Activated CD4-positive, alpha-beta T cell treated with anti-CD3 and anti-CD28 coated beads, Interleukin-2, amount 50 U/mL, for 24 hours (primary cell): Measurements from ENCODE around the gene PAQR5.
"Not testable (repeated sequence)": the region's sequence is repeated elsewhere in the genome, so short reads cannot be mapped to it uniquely, and the experiment has no call there.

ENCODE experiments used
- DNase-seq, 2 donors: peaks; one replicate each; pipeline ENCODE4 v3.0.0-alpha.2; 2020; ENCODE audit warnings: low read depth in 1 of 2, low spot score in 1 of 2

The PAQR5 gene

DNA sequence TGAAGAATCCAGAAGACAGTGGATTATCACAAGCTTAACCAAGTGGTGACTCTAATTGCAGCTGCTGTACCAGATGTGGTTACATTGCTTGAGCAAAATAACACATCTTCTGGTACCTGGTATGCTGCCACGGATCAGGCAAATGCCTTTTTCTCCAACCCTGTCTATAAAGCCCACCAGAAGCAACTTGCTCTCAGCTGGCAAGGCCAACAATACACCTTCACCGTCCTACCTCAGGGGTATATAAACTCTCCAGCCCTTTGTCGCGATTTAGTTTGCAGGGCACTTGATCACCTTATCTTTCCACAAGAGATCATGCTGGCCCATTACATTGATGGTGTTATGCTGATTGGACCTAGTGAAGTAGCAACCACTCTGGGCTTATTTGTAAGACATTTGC, 52.6 kb downstream of the PAQR5 start:
- no peak for DNase-seq

DNA sequence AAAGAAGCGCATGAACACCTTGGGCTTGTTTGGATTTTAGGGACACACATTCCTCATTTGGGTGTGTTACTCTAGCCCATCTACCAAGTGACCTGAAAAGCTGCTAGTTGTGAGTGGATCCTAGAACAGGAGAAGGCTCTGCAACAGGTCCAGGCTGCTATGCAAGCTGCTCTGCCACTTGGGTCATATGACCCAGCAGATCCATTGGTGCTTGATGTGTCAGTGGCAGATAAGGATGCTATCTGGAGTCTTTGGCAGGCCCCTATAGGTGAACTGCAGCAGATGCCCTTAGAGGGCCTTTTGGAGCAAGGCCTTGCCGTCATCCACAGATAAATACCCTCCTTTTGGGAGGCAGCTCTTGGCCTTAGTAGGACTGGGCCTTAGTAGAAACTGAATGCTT, 53.2 kb downstream of the PAQR5 start:
- no peak for DNase-seq

DNA sequence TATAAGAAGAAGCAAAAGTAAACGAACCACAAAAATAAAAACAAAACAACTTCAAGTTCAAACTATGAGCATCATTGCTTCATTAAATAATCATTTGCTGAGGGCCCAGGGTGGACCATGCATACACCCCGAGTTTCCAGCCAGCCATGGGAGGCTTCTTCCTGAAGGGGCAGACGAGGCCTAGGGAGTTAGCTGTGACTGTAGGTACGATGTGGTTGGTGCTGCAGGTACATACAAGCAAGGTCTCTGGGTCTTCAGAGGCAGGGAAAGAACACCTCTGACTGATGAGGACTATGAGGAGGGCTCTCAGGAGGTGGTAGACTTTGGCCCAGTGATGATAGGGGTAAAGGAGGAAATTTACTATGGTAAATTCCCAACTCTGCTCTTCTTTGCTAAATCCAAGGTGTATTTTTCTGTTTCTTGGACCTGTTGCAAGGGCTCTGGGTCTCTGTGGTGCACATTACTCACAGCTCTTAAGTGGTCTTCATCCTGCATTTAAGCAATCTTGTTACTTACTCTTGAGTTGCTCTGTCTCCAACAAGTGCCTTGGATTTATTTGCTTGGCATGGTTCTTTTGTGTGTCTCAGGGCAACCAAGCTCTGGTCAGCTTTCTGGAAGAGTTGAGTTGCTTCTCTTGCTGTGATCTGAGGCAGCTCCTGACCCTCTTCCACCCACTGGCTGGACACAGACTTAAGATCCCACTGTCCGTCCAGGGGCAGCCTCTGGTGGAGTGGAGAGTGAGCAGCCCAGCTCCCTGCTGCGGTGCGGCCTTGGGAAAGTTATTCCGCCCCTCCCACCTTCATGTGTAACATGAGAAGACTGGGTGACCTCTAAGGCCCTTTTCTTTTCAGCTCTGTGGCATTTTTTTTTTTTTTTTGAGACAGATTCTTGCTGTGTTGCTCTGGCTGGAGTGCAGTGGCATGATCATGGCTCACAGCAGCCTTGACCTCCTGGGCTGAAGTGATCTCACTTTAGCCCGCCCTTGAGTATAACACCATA, 59.4 kb downstream of the PAQR5 start:
- no peak for DNase-seq

GRCh38 chr15:69358850-69359249, 60.1 kb downstream of the PAQR5 start:
- no peak for DNase-seq

GRCh38 chr15:69359722-69360121, 61.0 kb downstream of the PAQR5 start:
- no peak for DNase-seq

DNA sequence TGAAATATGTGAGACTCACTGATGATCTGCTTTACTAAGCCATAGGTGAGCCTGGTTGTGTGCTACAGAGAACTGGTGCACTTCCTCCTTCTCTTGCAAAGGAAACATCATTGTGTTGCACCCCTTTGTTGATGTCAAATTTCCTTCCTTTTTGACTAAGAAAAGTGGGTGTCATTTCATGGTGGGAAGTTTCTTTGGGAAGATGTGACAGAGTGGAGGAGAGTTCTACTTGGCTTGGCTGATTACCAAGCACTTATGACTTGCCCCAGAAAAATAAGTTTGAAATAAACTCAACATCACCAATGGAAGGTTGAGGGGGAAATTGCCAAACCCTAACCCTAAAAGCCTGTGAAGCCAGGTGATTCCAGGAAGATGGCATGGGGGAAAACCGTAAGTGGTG, 61.9 kb downstream of the PAQR5 start:
- no peak for DNase-seq

DNA sequence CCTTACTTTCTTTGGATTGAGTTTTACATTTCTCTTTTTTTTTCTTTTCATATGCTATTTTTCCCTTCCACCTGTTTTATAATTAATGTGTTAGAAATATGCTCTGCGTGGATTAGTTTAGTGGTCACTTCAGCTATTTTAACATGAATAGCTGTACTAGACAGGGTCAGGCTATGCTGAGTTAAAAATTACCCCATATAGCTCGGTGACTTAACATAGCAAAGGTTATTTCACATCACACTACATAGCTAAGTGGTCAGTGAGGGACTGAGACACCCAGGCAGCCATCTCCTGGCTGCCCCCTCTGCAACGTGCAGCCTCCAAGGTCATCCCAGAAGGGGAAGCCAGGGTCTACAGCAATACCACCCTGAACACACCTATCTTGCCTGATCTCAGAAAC, 68.5 kb downstream of the PAQR5 start:
- DNase-seq, result no peak

GRCh38 chr15:69369631-69370030, 70.9 kb downstream of the PAQR5 start:
- DNase-seq, result no peak

GRCh38 chr15:69373406-69373805, 74.7 kb downstream of the PAQR5 start:
- DNase-seq, result no peak

DNA sequence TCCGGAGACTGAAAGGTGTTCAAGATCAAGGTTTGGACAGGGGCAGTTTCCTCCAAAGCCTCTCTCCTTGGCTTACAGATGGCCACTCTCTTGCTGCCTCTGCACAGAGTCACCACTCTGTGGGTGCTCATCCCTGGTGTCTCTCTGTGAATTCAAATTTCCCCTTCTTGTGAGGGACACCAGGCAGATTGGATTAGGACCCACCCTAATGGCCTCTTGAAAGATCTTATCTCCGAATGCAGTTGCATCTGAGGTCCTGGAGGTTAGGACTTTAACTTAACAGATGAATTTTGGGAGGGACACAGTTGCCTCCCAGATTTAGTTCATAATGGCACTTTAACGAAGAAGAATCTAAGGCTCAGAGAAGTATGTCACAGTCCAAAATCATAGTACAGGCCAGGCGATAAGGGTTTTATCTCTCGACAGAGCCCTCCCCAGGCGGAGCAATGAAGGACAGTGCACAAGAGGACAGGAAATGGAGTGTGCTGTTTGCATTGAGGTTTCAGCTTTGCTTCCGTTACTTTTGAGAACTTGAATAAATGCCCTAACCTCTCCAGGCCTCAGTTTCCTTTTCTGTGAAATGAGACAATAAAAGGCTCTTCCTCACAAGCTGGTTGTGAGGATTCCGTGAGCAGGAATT, 76.6 kb downstream of the PAQR5 start:
- no peak for DNase-seq

DNA sequence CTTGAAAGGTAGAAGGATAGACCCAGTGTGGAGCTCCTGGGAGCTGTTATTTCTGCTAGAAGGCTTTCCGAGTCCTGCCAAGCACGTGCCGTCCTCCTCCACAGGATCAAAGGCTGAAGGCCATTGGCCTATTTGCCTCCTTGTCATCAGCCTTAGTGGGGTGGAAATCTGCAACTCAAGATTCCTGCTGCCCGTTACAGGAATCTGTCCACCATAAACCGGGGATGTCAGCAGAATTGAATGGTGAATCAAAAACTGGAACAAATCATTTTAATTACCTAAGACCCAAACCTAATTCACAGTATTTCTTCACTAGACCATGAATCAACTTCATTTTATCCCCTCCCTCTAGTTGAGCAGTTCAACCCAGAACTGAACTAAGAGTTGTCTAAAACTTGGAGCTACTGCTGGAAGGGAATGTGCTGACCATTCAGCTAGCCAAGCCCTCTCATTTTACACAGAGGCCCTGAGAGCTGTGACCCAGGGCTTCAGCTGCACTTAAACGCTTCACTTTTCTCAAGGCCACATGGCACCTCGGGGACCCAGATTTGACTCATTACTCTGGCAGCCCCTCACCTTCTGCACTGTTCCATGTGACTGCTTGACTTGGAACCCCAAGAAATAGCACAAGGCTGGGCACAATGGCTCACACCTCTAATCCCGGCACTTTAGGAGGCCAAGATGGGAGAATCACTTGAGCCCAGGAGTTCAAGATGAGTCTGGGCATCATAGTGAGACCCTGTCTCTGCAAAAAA, 78.7 kb downstream of the PAQR5 start:
- no peak for DNase-seq

DNA sequence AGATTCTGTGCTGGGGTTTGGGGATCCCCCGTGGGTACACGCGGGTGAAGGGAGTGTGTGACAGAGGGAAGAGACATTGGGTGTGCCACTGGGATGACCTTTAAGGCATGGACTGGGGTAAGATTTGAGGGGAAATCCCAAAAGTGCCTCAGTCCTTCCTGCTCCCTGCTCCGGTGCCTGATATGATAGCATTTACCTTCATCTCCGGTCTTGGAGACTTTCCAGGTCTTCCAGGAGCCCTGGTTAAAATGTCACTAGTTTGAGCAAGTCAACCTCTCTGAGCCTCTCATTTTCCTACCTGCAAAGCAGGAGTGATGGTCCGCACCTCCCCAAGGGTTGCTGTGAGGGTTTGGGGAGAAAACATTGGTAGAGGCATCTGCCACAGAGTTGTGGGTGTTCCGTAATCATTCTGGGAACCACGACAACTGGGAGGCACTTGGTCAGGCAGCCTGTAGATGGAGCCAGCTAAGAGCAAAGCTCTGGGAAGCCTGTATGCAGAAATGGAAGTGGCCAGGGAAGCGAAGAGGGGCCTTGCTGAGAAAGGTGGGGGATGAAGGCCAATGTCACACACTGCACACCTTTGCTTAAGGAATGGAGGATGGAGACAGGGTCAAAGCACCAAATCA, 81.5 kb downstream of the PAQR5 start:
- DNase-seq, result no peak

- no peak for DNase-seq
These were observed 82.0 kb downstream of the PAQR5 start for GRCh38 chr15:69380726-69381105.

GRCh38 chr15:69382176-69382575, 83.5 kb downstream of the PAQR5 start:
- not testable (repeated sequence) for DNase-seq

DNA sequence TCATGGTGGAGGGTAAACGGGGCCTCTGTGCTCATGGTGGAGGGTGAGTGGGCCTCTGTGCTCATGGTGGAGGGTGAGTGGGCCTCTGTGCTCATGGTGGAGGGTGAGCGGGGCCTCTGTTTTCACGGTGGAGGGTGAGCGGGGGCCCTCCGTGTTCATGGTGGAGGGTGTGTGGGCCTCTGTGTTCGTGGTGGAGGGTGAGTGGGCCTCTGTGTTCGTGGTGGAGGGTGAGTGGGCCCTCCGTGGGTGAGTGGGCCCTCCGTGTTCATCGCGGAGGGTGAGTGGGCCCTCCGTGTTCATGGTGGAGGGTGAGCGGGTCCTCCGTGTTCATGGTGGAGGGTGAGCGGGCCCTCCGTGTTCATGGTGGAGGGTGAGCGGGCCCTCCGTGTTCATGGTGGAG, 85.4 kb downstream of the PAQR5 start:
- not testable (repeated sequence) for DNase-seq

GRCh38 chr15:69384626-69385598, 86.2 kb downstream of the PAQR5 start:
- no peak for DNase-seq

DNA sequence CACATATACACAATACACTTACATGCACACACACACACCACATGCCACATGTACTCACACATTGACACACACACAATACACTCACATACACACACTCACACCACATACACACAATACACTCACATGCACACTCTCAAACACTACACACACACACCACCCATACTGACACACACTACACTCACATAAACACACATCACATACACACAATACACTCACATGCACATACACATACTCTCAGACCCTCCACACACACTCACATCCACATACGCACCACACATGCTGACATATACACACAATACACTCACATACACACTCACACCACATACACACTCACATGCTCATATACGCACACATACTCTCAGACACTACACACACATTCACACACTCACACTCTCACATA, 87.1 kb downstream of the PAQR5 start:
- DNase-seq, result no peak

DNA sequence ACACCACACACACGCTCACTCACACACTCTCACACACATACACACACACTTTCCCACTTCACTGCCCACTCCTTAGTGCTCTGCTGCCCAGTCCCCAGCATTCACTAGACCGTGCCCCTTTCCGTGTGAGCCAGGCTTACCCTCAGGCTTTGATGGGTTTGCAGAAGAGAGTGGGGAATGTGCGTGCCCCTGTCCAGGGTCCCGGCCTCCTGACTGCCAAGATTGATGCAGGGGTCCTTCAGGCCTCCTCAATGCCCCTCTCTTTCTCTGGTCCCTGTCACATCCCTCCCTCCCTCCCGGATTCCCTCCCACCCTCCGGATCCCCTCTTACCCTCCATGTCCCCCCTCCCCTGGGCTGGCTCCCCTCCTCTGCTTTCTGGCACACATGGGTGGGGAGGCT, 87.6 kb downstream of the PAQR5 start:
- no peak for DNase-seq

GRCh38 chr15:69388260-69388705, 89.6 kb downstream of the PAQR5 start:
- no peak for DNase-seq

DNA sequence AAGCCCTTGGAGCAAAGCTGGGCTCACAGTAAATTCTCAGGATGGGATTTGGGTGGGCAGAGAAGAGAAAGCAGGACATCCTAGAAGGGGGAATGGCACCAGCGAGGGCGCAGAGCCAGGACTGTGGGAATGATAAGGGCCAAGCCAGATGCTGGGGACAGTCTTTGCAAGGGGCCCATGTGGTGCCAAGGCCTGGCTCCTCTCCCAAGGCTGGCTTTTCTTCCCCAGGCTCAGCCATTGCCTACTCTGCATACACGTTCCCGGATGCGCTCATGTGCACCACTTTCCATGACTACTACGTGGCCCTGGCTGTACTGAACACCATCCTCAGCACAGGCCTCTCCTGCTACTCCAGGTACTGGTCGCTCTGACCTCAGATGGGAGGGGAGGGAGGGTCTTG, 90.7 kb downstream of the PAQR5 start:
- no peak for DNase-seq
